IPS-NIHi11 (cell line): Measurements from ENCODE around the gene CDYL.
A peak's percentile ranks its signal among the peaks of the same experiment; 100 is the strongest.

Experiments used
- DNase-seq: peaks from one replicate; pipeline ENCODE4 v3.0.0; 2012; ENCODE audit warnings: mixed read lengths, low spot score

The CDYL gene

GRCh38 chr6:4907602-4908001 is 131.4 kb downstream of the CDYL start:
- no peak for DNase-seq

- DNase-seq = no peak
Observed at GRCh38 chr6:4908062-4908461, 131.9 kb downstream of the CDYL start.

- no peak for DNase-seq
Observed at GRCh38 chr6:4909063-4909706, 133.0 kb downstream of the CDYL start.

GRCh38 chr6:4910037-4910760 is 134.0 kb downstream of the CDYL start:
- DNase-seq = no peak

- DNase-seq = no peak
Observed at GRCh38 chr6:4912559-4912958, 136.4 kb downstream of the CDYL start.

GRCh38 chr6:4913705-4914419 is 137.7 kb downstream of the CDYL start:
- no peak for DNase-seq

GRCh38 chr6:4914420-4915159 is 138.4 kb downstream of the CDYL start:
- no peak for DNase-seq

- DNase-seq = no peak
Observed at GRCh38 chr6:4916954-4917561, 140.9 kb downstream of the CDYL start.

GRCh38 chr6:4920914-4921410 is 144.8 kb downstream of the CDYL start:
- no peak for DNase-seq

- no peak for DNase-seq
Observed at GRCh38 chr6:4922488-4923037, 146.4 kb downstream of the CDYL start.

GRCh38 chr6:4923081-4923480 is 146.9 kb downstream of the CDYL start:
- no peak for DNase-seq

GRCh38 chr6:4924661-4925271 is 148.6 kb downstream of the CDYL start:
- no peak for DNase-seq

GRCh38 chr6:4925580-4925979 is 149.4 kb downstream of the CDYL start:
- DNase-seq = peak; percentile 33

- DNase-seq = no peak
Observed at GRCh38 chr6:4928426-4928825, 152.2 kb downstream of the CDYL start.

- no peak for DNase-seq
Observed at GRCh38 chr6:4929097-4929718, 153.0 kb downstream of the CDYL start.

GRCh38 chr6:4930025-4930691 is 154.0 kb downstream of the CDYL start:
- no peak for DNase-seq

GRCh38 chr6:4931530-4932227 is 155.5 kb downstream of the CDYL start:
- peak; percentile 40 for DNase-seq

- no peak for DNase-seq
Observed at GRCh38 chr6:4932228-4932903, 156.2 kb downstream of the CDYL start.

- DNase-seq = no peak
Observed at GRCh38 chr6:4935486-4935885, 159.3 kb downstream of the CDYL start.
